ENCODE results near the gene USH1C.

The USH1C gene

GRCh38 chr11:17559341-17560087, 15.3 kb upstream of the USH1C start:
- H3K27me3 Mint-ChIP-seq (ENCODE audit: low read depth) = peaks cover 12% of the 10 kb centered on the region
- no peaks in the 10 kb centered on the region for H3K9me3 Mint-ChIP-seq
- no peak for TF ChIP-seq CTCF (IDR thresholded peaks at IDR 0.05; ENCODE audit: unreplicated experiment in 3 of 3)
- no peak overlapping the region for H3K4me3 Mint-ChIP-seq
- H3K27ac Mint-ChIP-seq = no peak overlapping the region
- H3K36me3 Mint-ChIP-seq (ENCODE audit: low read depth) = no peaks in the 10 kb centered on the region
- no peaks in the 10 kb centered on the region for H3K4me1 Mint-ChIP-seq

- no peak overlapping the region for H3K4me3 Mint-ChIP-seq
- no peaks in the 10 kb centered on the region for H3K4me1 Mint-ChIP-seq
- no peaks in the 10 kb centered on the region for H3K9me3 Mint-ChIP-seq
- no peak for TF ChIP-seq CTCF (IDR thresholded peaks at IDR 0.05; ENCODE audit: unreplicated experiment in 3 of 3)
- H3K27ac Mint-ChIP-seq = no peak overlapping the region
- H3K27me3 Mint-ChIP-seq (ENCODE audit: low read depth) = peaks cover 12% of the 10 kb centered on the region
- H3K36me3 Mint-ChIP-seq (ENCODE audit: low read depth) = no peaks in the 10 kb centered on the region
These were observed 14.7 kb upstream of the USH1C start for GRCh38 chr11:17558916-17559315.

DNA sequence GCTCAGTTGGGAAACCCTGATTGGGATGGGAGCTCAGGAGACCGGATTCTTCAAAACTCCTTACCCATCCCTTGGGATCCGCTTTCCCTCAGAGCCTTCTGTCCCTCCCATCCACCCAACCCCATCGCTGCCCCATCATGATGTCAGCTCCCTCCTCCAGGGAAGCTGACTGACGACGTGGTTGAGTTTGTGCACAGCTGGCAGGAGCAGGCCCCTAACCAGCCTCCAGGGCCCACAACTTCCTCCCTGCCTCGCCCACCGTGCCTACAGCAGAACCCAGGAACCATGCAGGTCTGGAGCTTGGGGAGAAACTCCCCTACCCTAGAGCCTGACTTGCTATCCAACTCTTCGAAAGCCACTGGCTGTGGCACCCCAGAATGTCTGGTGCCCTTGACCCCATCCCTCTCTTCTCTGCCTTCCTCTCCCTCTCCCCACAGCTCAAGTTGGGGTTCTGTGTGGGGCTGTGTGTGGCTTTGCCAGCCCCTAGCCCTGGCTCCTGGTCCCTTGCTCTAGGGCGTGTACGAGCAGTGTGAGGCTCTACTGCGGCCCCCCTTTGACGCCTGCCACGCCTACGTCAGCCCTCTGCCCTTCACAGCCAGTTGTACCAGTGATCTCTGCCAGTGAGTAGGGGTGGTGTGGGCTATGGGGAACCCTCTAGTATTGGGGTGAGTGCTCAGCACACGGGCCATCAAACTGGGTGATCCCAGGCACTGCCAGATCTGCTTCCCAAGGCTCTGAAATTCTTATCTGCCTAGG, 14.0 kb upstream of the USH1C start:
- Mint-ChIP-seq H3K27me3 (ENCODE audit: low read depth) (peaks cover 18% of the 10 kb centered on the region), H3K9me3 (no peaks in the 10 kb centered on the region), H3K36me3 (ENCODE audit: low read depth) (no peaks in the 10 kb centered on the region), H3K4me1 (no peaks in the 10 kb centered on the region), H3K4me3 (no peak overlapping the region), H3K27ac (no peak overlapping the region)
- no peak for TF ChIP-seq CTCF (IDR thresholded peaks at IDR 0.05; ENCODE audit: unreplicated experiment in 3 of 3)

GRCh38 chr11:17556999-17557398, 12.8 kb upstream of the USH1C start:
- H3K9me3 Mint-ChIP-seq = no peaks in the 10 kb centered on the region
- no peak overlapping the region for H3K27ac Mint-ChIP-seq
- peaks cover 18% of the 10 kb centered on the region for H3K27me3 Mint-ChIP-seq (ENCODE audit: low read depth)
- H3K4me1 Mint-ChIP-seq = no peaks in the 10 kb centered on the region
- H3K4me3 Mint-ChIP-seq = no peak overlapping the region
- no peak for TF ChIP-seq CTCF (IDR thresholded peaks at IDR 0.05; ENCODE audit: unreplicated experiment in 3 of 3)
- no peaks in the 10 kb centered on the region for H3K36me3 Mint-ChIP-seq (ENCODE audit: low read depth)

- no peaks in the 10 kb centered on the region for H3K4me1 Mint-ChIP-seq
- H3K27me3 Mint-ChIP-seq (ENCODE audit: low read depth) = peaks cover 22% of the 10 kb centered on the region
- H3K27ac Mint-ChIP-seq = no peak overlapping the region
- TF ChIP-seq CTCF (IDR thresholded peaks at IDR 0.05; ENCODE audit: unreplicated experiment in 3 of 3) = no peak
- H3K36me3 Mint-ChIP-seq (ENCODE audit: low read depth) = no peaks in the 10 kb centered on the region
- H3K9me3 Mint-ChIP-seq = no peaks in the 10 kb centered on the region
- no peak overlapping the region for H3K4me3 Mint-ChIP-seq
These were observed 10.3 kb upstream of the USH1C start for GRCh38 chr11:17554487-17554886.

DNA sequence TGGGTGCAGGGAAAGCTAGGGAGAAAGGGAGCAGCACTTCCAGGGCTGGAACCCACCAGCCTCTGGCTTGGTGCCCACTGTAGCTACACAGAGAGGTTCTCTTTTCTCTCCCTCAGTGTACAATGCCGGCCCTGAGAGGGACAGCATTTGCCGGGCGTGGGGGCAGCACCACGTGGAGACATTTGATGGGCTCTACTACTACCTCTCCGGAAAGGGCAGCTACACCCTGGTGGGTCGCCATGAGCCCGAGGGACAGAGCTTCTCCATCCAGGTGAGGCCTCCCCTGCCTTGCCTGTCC, 9.0 kb upstream of the USH1C start:
- no peak overlapping the region for H3K4me3 Mint-ChIP-seq
- H3K9me3 Mint-ChIP-seq = no peaks in the 10 kb centered on the region
- no peaks in the 10 kb centered on the region for H3K36me3 Mint-ChIP-seq (ENCODE audit: low read depth)
- no peaks in the 10 kb centered on the region for H3K4me1 Mint-ChIP-seq
- peaks cover 22% of the 10 kb centered on the region for H3K27me3 Mint-ChIP-seq (ENCODE audit: low read depth)
- H3K27ac Mint-ChIP-seq = no peak overlapping the region
- no peak for TF ChIP-seq CTCF (IDR thresholded peaks at IDR 0.05; ENCODE audit: unreplicated experiment in 3 of 3)

All from nephron (organoid).